ENCODE results near the gene ABCB6. TPM values are rescaled to one million over a fixed set of nuclear protein-coding genes. Genes with fewer than 3 reads are reported as not detected.

The ABCB6 gene
- total and polyA plus RNA-seq, 8 donors: 8.2 to 47.8 (median 22.0) TPM

GRCh38 chr2:219199470-219200211 lies 19.1 kb downstream of the ABCB6 start:
- no peak for DNase-seq
- no peaks in the 10 kb centered on the region for H3K9me3 ChIP-seq
- peaks cover 0 to 9% (median 3%) of the 10 kb centered on the region in 4 donors for H3K4me1 ChIP-seq
- no peaks in the 10 kb centered on the region for H3K36me3 ChIP-seq
- TF ChIP-seq POLR2A (IDR thresholded peaks at IDR 0.05) (no peak), EP300 (IDR thresholded peaks at IDR 0.05) (no peak), POLR2AphosphoS5 (IDR thresholded peaks at IDR 0.05) (no peak), CTCF (IDR thresholded peaks at IDR 0.05) (no peak)
- 86 to 91% (median 88%) methylated on average over 12 of the region's 12 CpGs for WGBS, 5 donors
- no peak overlapping the region for H3K27ac ChIP-seq
- intact Hi-C loops (cut with DNase I; ENCODE audit: low total_unique reads): no loop called here
- peaks cover 0 to 8% (median 0%) of the 10 kb centered on the region in 3 donors for H3K27me3 ChIP-seq
- H3K4me3 ChIP-seq: no peak overlapping the region

- TF ChIP-seq EP300 (IDR thresholded peaks at IDR 0.05) (no peak), POLR2AphosphoS5 (IDR thresholded peaks at IDR 0.05) (no peak), CTCF (IDR thresholded peaks at IDR 0.05) (no peak), POLR2A (IDR thresholded peaks at IDR 0.05) (no peak)
- intact Hi-C loops (cut with DNase I; ENCODE audit: low total_unique reads): no loop called here
- WGBS, 5 donors: 76 to 86% (median 80%) methylated on average over 5 of the region's 5 CpGs
These were observed 19.8 kb downstream of the ABCB6 start for GRCh38 chr2:219198974-219199373.

GRCh38 chr2:219197388-219197787 lies 21.4 kb downstream of the ABCB6 start:
- no peak overlapping the region for H3K4me3 ChIP-seq
- H3K4me1 ChIP-seq: peaks cover 0 to 9% (median 3%) of the 10 kb centered on the region in 4 donors
- 86 to 100% (median 94%) methylated on average over 1 of the region's 1 CpG for WGBS, 5 donors
- no peak for TF ChIP-seq POLR2A (IDR thresholded peaks at IDR 0.05)
- no peaks in the 10 kb centered on the region for H3K9me3 ChIP-seq
- H3K27me3 ChIP-seq: peaks cover 0 to 8% (median 0%) of the 10 kb centered on the region in 3 donors
- intact Hi-C loops (cut with DNase I; ENCODE audit: low total_unique reads): no loop called here
- no peaks in the 10 kb centered on the region for H3K36me3 ChIP-seq
- no peak for DNase-seq
- H3K27ac ChIP-seq: no peak overlapping the region

More at GRCh38 chr2:219198974-219199373, 19.8 kb downstream of the ABCB6 start:
- peaks cover 0 to 8% (median 0%) of the 10 kb centered on the region in 3 donors for H3K27me3 ChIP-seq
- peaks cover 0 to 9% (median 3%) of the 10 kb centered on the region in 4 donors for H3K4me1 ChIP-seq
- no peak overlapping the region for H3K27ac ChIP-seq
- H3K9me3 ChIP-seq: no peaks in the 10 kb centered on the region
- H3K4me3 ChIP-seq: no peak overlapping the region
- DNase-seq: no peak
- H3K36me3 ChIP-seq: no peaks in the 10 kb centered on the region

- Histone ChIP-seq H3K27me3 (no peaks in the 10 kb centered on the region), H3K4me1 (peaks cover 0 to 5% (median 0%) of the 10 kb centered on the region in 4 donors), H3K4me3 (no peak overlapping the region), H3K27ac (no peak overlapping the region), H3K36me3 (peaks cover 12 to 43% (median 38%) of the 10 kb centered on the region in 4 donors), H3K9me3 (no peaks in the 10 kb centered on the region)
- intact Hi-C loops (cut with DNase I; ENCODE audit: low total_unique reads): no loop called here
- 86 to 91% (median 87%) methylated on average over 7 of the region's 7 CpGs for WGBS, 5 donors
- TF ChIP-seq POLR2A (IDR thresholded peaks at IDR 0.05) (no peak), CTCF (IDR thresholded peaks at IDR 0.05) (no peak), EP300 (IDR thresholded peaks at IDR 0.05) (no peak), POLR2AphosphoS5 (IDR thresholded peaks at IDR 0.05) (no peak)
- DNase-seq: no peak
These were observed 31.9 kb downstream of the ABCB6 start for GRCh38 chr2:219186754-219187456.
